Type B pancreatic cell (in vitro differentiated cells): ENCODE measurements around the gene RPL7A. TPM values are rescaled to one million over a fixed set of nuclear protein-coding genes. Genes with fewer than 3 reads are reported as not detected.
"Not testable (repeated sequence)": the region's sequence is repeated elsewhere in the genome, so short reads cannot be mapped to it uniquely, and the experiment has no call there.

Experiments used
- DNase-seq: peaks from one replicate; pipeline ENCODE4 v3.0.0; 2021; ENCODE audit warnings: mixed read lengths; ENCODE audit not compliant: unreplicated experiment; ENCODE audit errors: extremely low spot score
- H3K27ac Mint-ChIP-seq: 2 replicates; pipeline ENCODE4 v1.8.0; 2021; ENCODE audit warnings: mild to moderate bottlenecking, mixed read lengths
- H3K27me3 Mint-ChIP-seq: 2 replicates; pipeline ENCODE4 v1.8.0; 2021; ENCODE audit warnings: mixed read lengths
- H3K36me3 Mint-ChIP-seq: 2 replicates; pipeline ENCODE4 v1.8.0; 2021; ENCODE audit warnings: mixed read lengths
- H3K4me1 Mint-ChIP-seq: one replicate; pipeline ENCODE4 v1.8.0; 2021; ENCODE audit warnings: mixed read lengths; ENCODE audit not compliant: unreplicated experiment
- H3K4me3 Mint-ChIP-seq: 2 replicates; pipeline ENCODE4 v1.8.0; 2021; ENCODE audit warnings: mild to moderate bottlenecking, mixed read lengths
- H3K9me3 Mint-ChIP-seq: 2 replicates; pipeline ENCODE4 v1.8.0; 2021; ENCODE audit warnings: mixed read lengths
- CTCF ChIP-seq: fragments of 200-600 bp; sonication (generic); conservative IDR thresholded peaks from 2 replicates; pipeline ENCODE4 v1.5.0; 2021; ENCODE audit warnings: antibody characterized with exemption, mild to moderate bottlenecking
- total RNA-seq: library from RNA; stranded (reverse); gene quantifications from 2 replicates; pipeline ENCODE4 v1.2.1, GENCODE V29; 2021; ENCODE audit warnings: low replicate concordance

Gene RPL7A
- total RNA-seq, 1 donor from 2014 or later: 2,715 TPM

DNA sequence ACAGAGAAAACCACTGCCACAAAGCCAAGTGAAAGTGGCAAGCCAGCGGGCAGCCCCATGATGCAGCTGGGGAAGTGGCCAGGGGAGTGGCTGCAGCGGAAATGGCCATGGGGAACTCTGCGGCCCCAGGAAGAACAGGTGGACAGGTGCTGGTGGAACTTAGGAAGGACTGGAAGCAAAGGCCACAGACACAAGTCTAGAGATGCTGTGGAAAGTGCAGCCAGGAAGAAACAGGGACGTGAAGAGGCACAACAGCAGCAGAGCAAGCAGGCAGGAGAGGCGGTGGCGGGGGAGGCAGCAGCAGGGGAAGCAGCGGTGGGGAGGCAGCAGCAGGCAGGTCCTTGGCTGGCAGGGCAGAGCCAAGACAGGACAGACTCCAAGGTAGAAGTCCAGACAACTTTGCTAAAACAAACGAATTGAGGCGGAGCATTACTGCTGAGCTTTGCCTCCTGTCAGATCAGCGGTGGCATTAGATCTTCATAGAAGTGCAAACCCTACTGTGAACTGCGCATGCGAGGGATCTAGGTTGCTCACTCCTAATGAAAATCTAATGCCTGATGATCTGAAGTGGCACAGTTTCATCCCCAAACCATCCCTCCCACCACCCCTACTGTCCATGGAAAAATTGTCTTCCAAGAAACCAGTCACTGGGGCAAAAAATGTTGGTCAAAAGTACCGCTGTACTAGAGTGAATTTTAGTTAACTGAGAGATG lies 23.9 kb upstream of the RPL7A start:
- no peak for TF ChIP-seq CTCF
- peaks cover 5% of the 10 kb centered on the region for H3K9me3 Mint-ChIP-seq
- H3K4me1 Mint-ChIP-seq: no peaks in the 10 kb centered on the region
- peaks cover 4% of the 10 kb centered on the region for H3K36me3 Mint-ChIP-seq
- H3K27me3 Mint-ChIP-seq: no peaks in the 10 kb centered on the region
- no peak overlapping the region for H3K27ac Mint-ChIP-seq
- no peak overlapping the region for H3K4me3 Mint-ChIP-seq
- no peak for DNase-seq

DNA sequence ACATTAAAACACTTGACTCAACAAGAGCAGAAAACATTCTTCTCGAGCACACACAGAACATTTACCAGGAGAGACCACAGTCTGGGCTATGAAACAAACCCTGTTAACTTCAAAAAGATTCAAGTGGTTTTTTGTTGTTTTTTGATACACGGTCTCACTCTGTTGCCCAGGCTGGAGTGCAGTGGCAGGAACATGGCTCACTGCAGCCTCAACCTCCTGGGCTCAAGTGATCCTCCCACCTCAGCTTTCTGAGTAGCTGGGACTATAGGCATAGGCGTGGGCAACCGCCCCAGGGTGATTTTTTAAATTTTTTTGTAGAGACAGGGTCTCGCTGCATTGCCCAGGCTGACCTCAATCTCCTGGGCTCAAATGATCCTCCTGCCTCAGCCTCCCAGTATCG lies 21.0 kb upstream of the RPL7A start:
- H3K4me3 Mint-ChIP-seq, H3K9me3 Mint-ChIP-seq, DNase-seq, H3K27ac Mint-ChIP-seq, H3K27me3 Mint-ChIP-seq, H3K4me1 Mint-ChIP-seq: not testable (repeated sequence)
- peaks cover 16% of the 10 kb centered on the region for H3K36me3 Mint-ChIP-seq

GRCh38 chr9:133327834-133328484 lies 20.1 kb upstream of the RPL7A start:
- Mint-ChIP-seq H3K36me3 (peaks cover 16% of the 10 kb centered on the region), H3K4me1 (no peaks in the 10 kb centered on the region), H3K9me3 (peaks cover 5% of the 10 kb centered on the region), H3K27me3 (no peaks in the 10 kb centered on the region), H3K4me3 (no peak overlapping the region), H3K27ac (no peak overlapping the region)
- no peak for DNase-seq
- TF ChIP-seq CTCF: no peak

DNA sequence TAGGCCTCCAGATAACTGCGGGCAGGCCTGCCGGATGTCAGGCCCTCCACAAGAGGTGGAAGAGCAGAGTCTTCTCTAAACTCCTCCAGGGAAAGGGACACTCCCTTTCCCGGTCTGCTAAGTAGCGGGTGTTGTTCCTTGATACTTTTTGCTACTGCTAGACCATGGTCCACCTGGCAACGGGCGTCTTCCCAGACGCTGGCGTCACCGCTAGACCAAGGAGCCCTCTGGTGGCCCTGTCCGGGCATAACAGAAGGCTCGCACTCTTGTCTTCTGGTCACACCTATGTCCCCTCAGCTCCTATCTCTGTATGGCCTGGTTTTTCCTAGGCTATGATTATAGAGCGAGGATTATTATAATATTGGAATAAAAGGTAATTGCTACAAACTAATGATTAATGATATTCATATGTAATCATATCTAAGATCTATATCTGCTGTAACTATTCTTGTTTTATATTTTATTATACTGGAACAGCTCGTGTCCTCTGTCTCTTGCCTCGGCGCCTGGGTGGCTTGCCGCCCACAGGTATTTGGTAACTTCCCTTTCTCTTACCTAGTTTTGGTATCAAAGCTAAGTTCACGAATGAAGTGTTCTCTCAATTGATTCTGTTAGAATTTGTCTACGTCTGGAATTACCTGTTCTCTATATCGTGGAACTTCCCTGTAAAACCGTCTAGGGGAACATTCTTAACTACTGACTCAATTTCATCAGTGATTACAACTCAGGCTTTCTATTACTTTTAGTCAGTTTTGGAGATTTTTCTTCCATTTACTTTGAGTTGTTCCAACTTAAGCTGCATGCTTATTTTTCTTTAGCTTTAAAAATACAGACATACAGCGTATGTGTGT lies 18.5 kb upstream of the RPL7A start:
- peak overlapping the region; percentile 74 for H3K27ac Mint-ChIP-seq
- H3K27me3 Mint-ChIP-seq, H3K9me3 Mint-ChIP-seq, H3K4me1 Mint-ChIP-seq, H3K4me3 Mint-ChIP-seq, DNase-seq: not testable (repeated sequence)
- peaks cover 16% of the 10 kb centered on the region for H3K36me3 Mint-ChIP-seq
- peak; percentile 72 for TF ChIP-seq CTCF

DNA sequence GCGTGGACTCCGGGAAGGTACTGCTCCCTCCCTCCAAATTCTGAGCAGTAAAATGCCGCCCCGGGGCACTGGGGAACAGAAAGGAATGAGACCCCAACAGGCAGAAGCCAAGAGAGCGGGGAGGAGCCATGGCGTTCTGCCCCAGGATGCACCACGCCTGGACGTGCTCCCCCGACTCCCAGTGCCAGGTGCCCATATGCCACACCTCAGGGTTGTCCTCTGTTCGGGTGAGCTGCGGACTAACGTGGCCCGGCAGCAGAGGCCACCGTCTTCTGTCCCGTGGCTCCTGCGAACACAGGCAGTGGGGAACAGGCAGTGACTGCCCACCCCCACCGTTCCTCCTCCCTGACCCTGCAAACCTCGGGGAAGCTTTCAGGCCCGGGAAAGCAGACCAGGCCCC lies 16.8 kb upstream of the RPL7A start:
- Mint-ChIP-seq H3K9me3 (no peaks in the 10 kb centered on the region), H3K27ac (no peak overlapping the region), H3K4me1 (peaks cover 14% of the 10 kb centered on the region), H3K27me3 (no peaks in the 10 kb centered on the region), H3K36me3 (peaks cover 21% of the 10 kb centered on the region), H3K4me3 (no peak overlapping the region)
- TF ChIP-seq CTCF: no peak
- DNase-seq: no peak
